CD14-positive monocyte (primary cell): ENCODE measurements around the gene ADGRG7. TPM values are rescaled to one million over a fixed set of nuclear protein-coding genes. Genes with fewer than 3 reads are reported as not detected.

Source experiments
- DNase-seq, 3 donors: peaks; one replicate each; pipeline ENCODE4 v3.0.0-alpha.2; 2011 to 2022
- H2AFZ ChIP-seq: 2 replicates; pipeline ENCODE4 v1.6.0; 2012; ENCODE audit warnings: mild to moderate bottlenecking, low read depth, low read length, inconsistent platforms; ENCODE audit not compliant: insufficient read depth, poor library complexity, severe bottlenecking
- H3K27ac ChIP-seq, 2 donors: 1 replicate in 1 of 2; 2 replicates in 1 of 2; pipeline ENCODE4 v1.5.1; 2012 to 2013; ENCODE audit warnings: low read length in 2 of 2, control low read depth in 1 of 2, inconsistent platforms in 1 of 2, low read depth in 1 of 2, mild to moderate bottlenecking in 1 of 2
- H3K27me3 ChIP-seq, 2 donors: one replicate each; pipeline versions ENCODE4 v1.6.0 to v1.6.1; 2011 to 2013; ENCODE audit warnings: low read length in 2 of 2; ENCODE audit not compliant: control insufficient read depth in 2 of 2, insufficient read depth in 2 of 2
- H3K36me3 ChIP-seq, 2 donors: replicated peaks in 1 of 2; 1 replicate in 1 of 2; 2 replicates in 1 of 2; pipeline versions ENCODE4 v1.5.1 to v1.6.1; 2012 to 2013; ENCODE audit warnings: low read length in 2 of 2, control low read depth in 1 of 2, inconsistent platforms in 1 of 2, mild to moderate bottlenecking in 1 of 2; ENCODE audit not compliant: insufficient read depth in 2 of 2, control insufficient read depth in 1 of 2
- H3K4me1 ChIP-seq, 2 donors: 1 replicate in 1 of 2; 2 replicates in 1 of 2; pipeline versions ENCODE4 v1.5.1 to v1.6.1; 2012 to 2013; ENCODE audit warnings: low read length in 2 of 2, control low read depth in 1 of 2, inconsistent platforms in 1 of 2, mild to moderate bottlenecking in 1 of 2, moderate library complexity in 1 of 2; ENCODE audit not compliant: insufficient read depth in 2 of 2, control insufficient read depth in 1 of 2
- H3K4me2 ChIP-seq: replicated peaks from 2 replicates; pipeline ENCODE3; 2012; ENCODE audit warnings: low read length, moderate library complexity, mild to moderate bottlenecking; ENCODE audit not compliant: poor library complexity, severe bottlenecking; ENCODE audit errors: extremely low read depth
- H3K4me3 ChIP-seq, 3 experiments: fragments of 200-600 bp in 1 of 3; sonication (generic) in 1 of 3; replicated peaks in 1 of 3; 1 replicate in 2 of 3; 2 replicates in 1 of 3; pipeline ENCODE4 v1.5.1; 2011 to 2013; ENCODE audit warnings: low read length in 3 of 3, mild to moderate bottlenecking in 3 of 3, control low read depth in 2 of 3, low read depth in 2 of 3, inconsistent platforms in 1 of 3, moderate library complexity in 1 of 3
- H3K79me2 ChIP-seq: 2 replicates; pipeline ENCODE4 v1.6.0; 2012; ENCODE audit warnings: mild to moderate bottlenecking, control low read depth, inconsistent platforms, low read length, moderate library complexity; ENCODE audit not compliant: insufficient read depth
- H3K9ac ChIP-seq: 2 replicates; pipeline ENCODE4 v1.6.0; 2017; ENCODE audit warnings: low read length, mild to moderate bottlenecking; ENCODE audit not compliant: insufficient read depth, poor library complexity, severe bottlenecking
- H3K9me3 ChIP-seq, 2 donors: replicated peaks in 1 of 2; 1 replicate in 1 of 2; 2 replicates in 1 of 2; pipeline versions ENCODE4 v1.5.1 to v1.6.1; 2012 to 2013; ENCODE audit warnings: low read length in 2 of 2, control low read depth in 1 of 2; ENCODE audit not compliant: control insufficient read depth in 1 of 2, insufficient read depth in 1 of 2
- H4K20me1 ChIP-seq: 2 replicates; pipeline ENCODE4 v1.6.0; 2012; ENCODE audit warnings: mild to moderate bottlenecking, low read length, control low read depth, moderate library complexity; ENCODE audit not compliant: insufficient read depth
- H3K27ac Mint-ChIP-seq, 7 donors: one replicate each; pipeline ENCODE4 v1.8.0; 2020; ENCODE audit warnings: mild to moderate bottlenecking in 7 of 7, mixed read lengths in 7 of 7, moderate library complexity in 6 of 7, inconsistent platforms in 2 of 7
- H3K27me3 Mint-ChIP-seq, 3 donors: one replicate each; pipeline ENCODE4 v1.8.0; 2021 to 2022; ENCODE audit warnings: low read depth in 3 of 3, mild to moderate bottlenecking in 3 of 3, mixed read lengths in 3 of 3, moderate library complexity in 3 of 3, inconsistent platforms in 1 of 3
- H3K36me3 Mint-ChIP-seq, 2 donors: one replicate each; pipeline ENCODE4 v1.8.0; 2020; ENCODE audit warnings: mixed read lengths in 2 of 2, inconsistent platforms in 1 of 2, mild to moderate bottlenecking in 1 of 2
- H3K4me1 Mint-ChIP-seq: one replicate; pipeline ENCODE4 v1.8.0; 2020; ENCODE audit warnings: mild to moderate bottlenecking, mixed read lengths
- H3K4me3 Mint-ChIP-seq, 2 donors: one replicate each; pipeline ENCODE4 v1.8.0; 2020; ENCODE audit warnings: mild to moderate bottlenecking in 2 of 2, mixed read lengths in 2 of 2, moderate library complexity in 1 of 2
- H3K9me3 Mint-ChIP-seq, 7 donors: one replicate each; pipeline ENCODE4 v1.8.0; 2020 to 2022; ENCODE audit warnings: mixed read lengths in 7 of 7, mild to moderate bottlenecking in 6 of 7, moderate library complexity in 6 of 7, inconsistent platforms in 2 of 7
- CTCF ChIP-seq: fragments of 200-600 bp; IDR thresholded peaks from one replicate; pipeline ENCODE4 v1.8.0; 2022; ENCODE audit warnings: antibody characterized with exemption, mild to moderate bottlenecking
- WGBS: methylation state at CpG from one replicate; pipeline ENCODE4 v1.1.5; 2013; ENCODE audit warnings: missing lambda C conversion rate; ENCODE audit not compliant: insufficient coverage; 5-methylcytosine and 5-hydroxymethylcytosine counted together
- intact Hi-C, 2 donors: fragments of 100-400 bp; cut with micrococcal nuclease; formaldehyde crosslinking; loops; one replicate each; pipeline versions ENCODE4 v1.15.0 to v1.15.1; 2023
- polyA plus RNA-seq, 3 donors: library from polyadenylated mRNA; depleted of rRNA in 1 of 3; unstranded in 2 of 3; stranded (reverse) in 1 of 3; fragments of 300-500 nt in 2 of 3; fragments of >200 nt in 1 of 3; fragmentation: Illumina TruSeq in 2 of 3; gene quantifications; 1 replicate in 2 of 3; 2 replicates in 1 of 3; pipeline ENCODE4 v1.2.3, GENCODE V29; 2012 to 2021

ADGRG7 gene
- polyA plus RNA-seq, 3 donors, result not detected

- Mint-ChIP-seq H3K9me3 (peaks cover 2 to 11% (median 8%) of the 10 kb centered on the region in 7 donors), H3K27me3 (peaks cover 0 to 4% (median 1%) of the 10 kb centered on the region in 3 donors), H3K4me1 (peaks cover 22% of the 10 kb centered on the region), H3K27ac (peak overlapping the region; percentile 73 to 95 (median 92)), H3K36me3 (no peaks in the 10 kb centered on the region), H3K4me3 (peak overlapping the region; percentile 78 to 92)
- no CpG with 5 or more reads among the region's 7 CpGs for WGBS
- Histone ChIP-seq H3K4me2 (peak overlapping the region; percentile 75), H3K27ac (peak overlapping the region; percentile 68 to 82), H4K20me1 (no peaks in the 10 kb centered on the region), H2AFZ (peak overlapping the region; percentile 62), H3K79me2 (no peaks in the 10 kb centered on the region), H3K27me3 (no peaks in the 10 kb centered on the region), H3K9me3 (no peaks in the 10 kb centered on the region), H3K4me1 (peaks cover 18% of the 10 kb centered on the region in 2 donors), H3K4me3 (peak overlapping the region; percentile 38 to 83 (median 73)), H3K36me3 (no peaks in the 10 kb centered on the region), H3K9ac (peak overlapping the region; percentile 48)
- no peak for TF ChIP-seq CTCF
- intact Hi-C loops, result no loop called here
- DNase-seq, result peak; percentile 9 to 55 (median 33)
These were observed 6.6 kb upstream of the ADGRG7 start for GRCh38 chr3:100602506-100603444.

- Mint-ChIP-seq H3K4me1 (peaks cover 22% of the 10 kb centered on the region), H3K9me3 (peaks cover 2 to 11% (median 8%) of the 10 kb centered on the region in 7 donors), H3K36me3 (no peaks in the 10 kb centered on the region), H3K27ac (peak overlapping the region; percentile 73 to 95 (median 92)), H3K27me3 (peaks cover 0 to 4% (median 1%) of the 10 kb centered on the region in 3 donors), H3K4me3 (peak overlapping the region; percentile 78 to 92)
- no peak for TF ChIP-seq CTCF
- Histone ChIP-seq H3K79me2 (no peaks in the 10 kb centered on the region), H3K4me3 (peak overlapping the region; percentile 38 to 83 (median 73)), H3K9ac (peak overlapping the region; percentile 25), H4K20me1 (no peaks in the 10 kb centered on the region), H3K27ac (peak overlapping the region; percentile 68 to 82), H3K36me3 (no peaks in the 10 kb centered on the region), H2AFZ (peak overlapping the region; percentile 62), H3K4me2 (peak overlapping the region; percentile 75), H3K4me1 (peaks cover 18% of the 10 kb centered on the region in 2 donors), H3K9me3 (no peaks in the 10 kb centered on the region), H3K27me3 (no peaks in the 10 kb centered on the region)
- intact Hi-C loops, result no loop called here
- WGBS, result 0% methylated on average over 1 of the region's 5 CpGs
- peak; percentile 6 to 36 (median 11) for DNase-seq
These were observed 5.9 kb upstream of the ADGRG7 start for GRCh38 chr3:100603469-100603868.
